Thyroid gland (tissue), 4 donors: ENCODE data around the gene LPP.

Source experiments
- POLR2A ChIP-seq, 2 donors: fragments of 450-650 bp; IDR thresholded peaks; one replicate each; pipeline ENCODE4 v1.6.1; 2017; ENCODE audit warnings: antibody characterized with exemption in 2 of 2, mild to moderate bottlenecking in 2 of 2, moderate library complexity in 1 of 2
- TF ChIP-seq, protein P1 (sequence below), 6 experiments: fragments of 200-600 bp in 3 of 6; fragments of 450-650 bp in 3 of 6; sonication (generic) in 3 of 6; IDR thresholded peaks; one replicate each; pipeline ENCODE4 v1.5.1; 2016 to 2019; ENCODE audit warnings: antibody characterized with exemption in 6 of 6, mild to moderate bottlenecking in 2 of 6, inconsistent platforms in 1 of 6, moderate library complexity in 1 of 6

- TF ChIP-seq, protein P1, sequence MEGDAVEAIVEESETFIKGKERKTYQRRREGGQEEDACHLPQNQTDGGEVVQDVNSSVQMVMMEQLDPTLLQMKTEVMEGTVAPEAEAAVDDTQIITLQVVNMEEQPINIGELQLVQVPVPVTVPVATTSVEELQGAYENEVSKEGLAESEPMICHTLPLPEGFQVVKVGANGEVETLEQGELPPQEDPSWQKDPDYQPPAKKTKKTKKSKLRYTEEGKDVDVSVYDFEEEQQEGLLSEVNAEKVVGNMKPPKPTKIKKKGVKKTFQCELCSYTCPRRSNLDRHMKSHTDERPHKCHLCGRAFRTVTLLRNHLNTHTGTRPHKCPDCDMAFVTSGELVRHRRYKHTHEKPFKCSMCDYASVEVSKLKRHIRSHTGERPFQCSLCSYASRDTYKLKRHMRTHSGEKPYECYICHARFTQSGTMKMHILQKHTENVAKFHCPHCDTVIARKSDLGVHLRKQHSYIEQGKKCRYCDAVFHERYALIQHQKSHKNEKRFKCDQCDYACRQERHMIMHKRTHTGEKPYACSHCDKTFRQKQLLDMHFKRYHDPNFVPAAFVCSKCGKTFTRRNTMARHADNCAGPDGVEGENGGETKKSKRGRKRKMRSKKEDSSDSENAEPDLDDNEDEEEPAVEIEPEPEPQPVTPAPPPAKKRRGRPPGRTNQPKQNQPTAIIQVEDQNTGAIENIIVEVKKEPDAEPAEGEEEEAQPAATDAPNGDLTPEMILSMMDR (IDR thresholded peaks at IDR 0.05), result no peak
- no peak for TF ChIP-seq POLR2A (IDR thresholded peaks at IDR 0.05)
Observed at GRCh38 chr3:188542196-188542595, 388.2 kb downstream of the LPP start.
